TTC549 (cell line): ENCODE results near the gene BTK.
"Not testable (repeated sequence)": the region's sequence is repeated elsewhere in the genome, so short reads cannot be mapped to it uniquely, and the experiment has no call there.

Source experiments
- FAIRE-seq: peaks from 2 replicates; lab custom pipeline; 2012; peaks lifted over from hg19 to GRCh38; lab: Jason Lieb, UNC

Gene BTK

GRCh38 chrX:101337776-101338271, 48.2 kb downstream of the BTK start:
- no peak for FAIRE-seq

- not testable (repeated sequence) for FAIRE-seq
Measured at GRCh38 chrX:101334310-101334709, 51.7 kb downstream of the BTK start.

DNA sequence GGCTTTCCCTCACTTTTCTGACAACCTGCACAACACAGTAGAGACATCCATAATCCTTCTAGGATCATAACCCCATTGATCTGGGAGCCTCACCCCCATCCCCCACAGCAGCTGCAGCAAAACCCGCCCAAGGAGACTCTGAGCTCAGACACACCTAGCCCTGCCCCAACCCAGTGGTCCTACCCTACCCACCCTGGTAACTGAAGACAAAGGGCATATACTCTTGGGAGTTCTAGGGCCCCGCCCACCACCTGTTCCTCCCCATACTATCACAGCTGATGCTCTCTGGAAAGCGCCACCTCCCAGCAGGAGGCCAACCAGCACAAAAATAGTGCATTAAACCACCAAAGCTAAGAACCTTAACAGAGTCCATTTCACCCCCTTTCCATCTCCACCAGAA, 59.4 kb downstream of the BTK start:
- not testable (repeated sequence) for FAIRE-seq

DNA sequence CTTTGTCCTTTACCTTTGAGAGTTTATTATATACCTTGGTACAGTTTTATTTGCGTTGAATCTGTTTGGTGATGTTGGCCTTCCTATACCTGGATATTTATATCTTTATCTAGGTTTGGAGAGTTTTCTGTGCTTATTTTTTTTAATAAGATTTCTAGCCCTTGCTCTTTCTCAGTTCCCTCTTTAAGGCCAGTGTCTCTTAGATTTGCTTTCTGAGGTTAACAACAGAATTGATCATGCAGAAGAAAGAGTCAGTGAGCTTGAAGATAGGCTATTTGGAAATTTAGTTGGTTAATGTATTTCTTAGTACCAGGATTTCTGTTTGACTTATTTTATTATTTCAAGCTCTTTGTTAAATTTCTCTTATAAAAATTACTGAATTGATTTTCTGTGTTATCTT, 82.2 kb downstream of the BTK start:
- FAIRE-seq: no peak
